ENCODE data around the gene PRSS27. TPM values are rescaled to one million over a fixed set of nuclear protein-coding genes. Genes with fewer than 3 reads are reported as not detected.

PRSS27 gene
- total RNA-seq, 4 donors from 2014 or later = 0.82 to 3.0 (median 1.4) TPM

DNA sequence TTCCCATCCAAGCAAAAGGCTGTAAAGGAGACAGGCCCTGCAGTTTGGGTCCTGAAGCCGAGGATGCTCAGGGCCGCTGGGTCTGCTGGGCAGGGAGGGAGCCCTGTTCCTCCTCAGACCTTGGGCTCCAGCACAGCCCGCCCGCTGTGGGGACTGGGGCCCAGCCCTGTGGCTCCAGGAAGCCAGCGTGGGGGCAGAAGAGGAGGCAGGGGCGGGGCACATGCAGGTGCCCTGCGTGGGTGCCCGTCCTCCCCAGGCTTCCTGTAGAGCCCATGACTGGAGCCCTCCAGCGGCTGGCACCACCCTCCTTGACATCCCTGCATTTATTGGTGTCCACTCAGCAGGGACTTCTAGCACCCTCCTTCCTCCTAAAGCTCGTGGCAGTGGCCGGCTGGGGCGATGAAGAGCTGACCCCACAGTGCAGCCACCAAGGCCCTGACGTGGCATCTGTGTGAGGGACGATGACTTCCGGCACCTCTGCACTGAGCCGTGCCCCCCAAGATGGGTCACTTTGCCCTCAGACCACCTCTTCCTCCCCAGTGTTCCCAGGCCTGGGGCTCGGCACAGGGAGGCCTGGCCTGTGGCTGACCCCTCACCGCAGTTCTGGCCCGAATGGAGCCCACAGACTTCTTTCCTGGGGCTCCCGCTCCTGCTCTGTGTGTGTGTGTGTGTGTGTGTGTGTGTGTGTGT is 9.9 kb downstream of the PRSS27 start:
- TF ChIP-seq, protein P1, sequence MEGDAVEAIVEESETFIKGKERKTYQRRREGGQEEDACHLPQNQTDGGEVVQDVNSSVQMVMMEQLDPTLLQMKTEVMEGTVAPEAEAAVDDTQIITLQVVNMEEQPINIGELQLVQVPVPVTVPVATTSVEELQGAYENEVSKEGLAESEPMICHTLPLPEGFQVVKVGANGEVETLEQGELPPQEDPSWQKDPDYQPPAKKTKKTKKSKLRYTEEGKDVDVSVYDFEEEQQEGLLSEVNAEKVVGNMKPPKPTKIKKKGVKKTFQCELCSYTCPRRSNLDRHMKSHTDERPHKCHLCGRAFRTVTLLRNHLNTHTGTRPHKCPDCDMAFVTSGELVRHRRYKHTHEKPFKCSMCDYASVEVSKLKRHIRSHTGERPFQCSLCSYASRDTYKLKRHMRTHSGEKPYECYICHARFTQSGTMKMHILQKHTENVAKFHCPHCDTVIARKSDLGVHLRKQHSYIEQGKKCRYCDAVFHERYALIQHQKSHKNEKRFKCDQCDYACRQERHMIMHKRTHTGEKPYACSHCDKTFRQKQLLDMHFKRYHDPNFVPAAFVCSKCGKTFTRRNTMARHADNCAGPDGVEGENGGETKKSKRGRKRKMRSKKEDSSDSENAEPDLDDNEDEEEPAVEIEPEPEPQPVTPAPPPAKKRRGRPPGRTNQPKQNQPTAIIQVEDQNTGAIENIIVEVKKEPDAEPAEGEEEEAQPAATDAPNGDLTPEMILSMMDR (IDR thresholded peaks at IDR 0.05; ENCODE audit: low read depth) = no peak

DNA sequence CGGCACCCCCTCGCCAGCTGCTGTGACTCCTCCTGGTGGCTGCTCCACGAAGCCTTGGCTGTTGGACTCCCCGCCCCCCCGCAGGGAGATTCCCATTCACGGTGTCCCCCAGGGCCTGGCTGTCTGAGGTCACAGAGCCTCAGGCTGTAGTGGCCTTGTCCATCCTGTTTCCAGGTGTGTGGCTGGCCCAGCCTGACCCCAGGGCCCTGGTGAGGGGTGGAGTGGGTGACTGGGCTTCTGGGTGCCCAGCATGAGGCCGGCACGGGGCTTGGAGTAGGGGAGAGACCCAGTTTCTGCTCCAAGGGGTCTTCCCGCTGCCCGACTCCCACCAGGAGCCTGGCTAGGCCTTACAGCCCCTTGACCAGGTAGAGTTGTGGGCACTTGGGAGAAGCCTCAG is 10.4 kb downstream of the PRSS27 start:
- TF ChIP-seq, protein P1 (IDR thresholded peaks at IDR 0.05; ENCODE audit: low read depth) = no peak

DNA sequence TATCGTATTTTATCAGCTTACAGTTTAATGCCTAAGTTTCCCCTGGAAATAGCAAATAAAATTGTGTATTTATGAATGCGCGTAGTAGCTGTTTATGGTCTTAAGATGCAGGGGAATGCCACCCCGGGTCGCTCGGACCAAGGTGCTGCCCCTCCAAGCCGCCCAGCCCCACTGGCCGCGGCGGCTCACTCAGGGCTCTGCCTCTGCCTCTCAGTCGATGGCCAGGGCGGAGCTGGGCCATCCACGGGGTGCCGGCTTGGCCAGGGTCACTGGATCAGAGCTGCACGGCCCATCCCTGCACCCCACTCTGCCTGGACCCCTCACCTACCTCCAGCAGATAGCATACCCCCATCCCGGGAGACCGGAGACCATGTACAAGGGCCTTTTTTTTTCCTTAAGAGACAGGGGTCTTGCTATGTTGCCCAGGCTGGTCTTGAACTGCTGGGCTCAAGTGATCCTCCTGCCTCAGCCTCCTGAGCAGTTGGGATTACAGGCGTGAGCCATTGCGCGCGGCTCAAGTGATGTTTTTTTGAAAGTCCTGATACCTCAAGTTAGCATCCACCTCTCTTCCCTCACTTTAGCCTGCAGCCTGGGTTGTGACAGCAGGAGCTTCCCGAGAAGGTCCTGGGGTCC is 11.0 kb downstream of the PRSS27 start:
- TF ChIP-seq, protein P1 (IDR thresholded peaks at IDR 0.05; ENCODE audit: low read depth) = no peak

DNA sequence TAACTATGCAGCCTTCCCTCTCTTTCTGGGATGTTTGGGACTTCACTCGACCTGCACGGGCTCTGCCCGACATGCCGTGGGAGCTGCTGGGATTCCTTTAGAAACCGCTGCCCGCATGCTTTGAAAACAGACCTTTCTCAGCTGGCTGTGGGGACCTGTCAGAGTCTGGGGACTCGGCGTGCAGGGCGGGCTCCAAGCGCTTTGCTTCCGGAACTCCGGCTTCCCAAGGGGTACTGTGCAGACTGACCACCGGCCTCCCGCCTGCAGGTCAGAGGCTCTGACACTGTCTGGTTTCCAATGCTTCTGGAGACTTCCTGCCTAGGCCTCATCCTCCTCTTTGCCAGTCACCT is 11.8 kb downstream of the PRSS27 start:
- TF ChIP-seq, protein P1 (IDR thresholded peaks at IDR 0.05; ENCODE audit: low read depth) = no peak

DNA sequence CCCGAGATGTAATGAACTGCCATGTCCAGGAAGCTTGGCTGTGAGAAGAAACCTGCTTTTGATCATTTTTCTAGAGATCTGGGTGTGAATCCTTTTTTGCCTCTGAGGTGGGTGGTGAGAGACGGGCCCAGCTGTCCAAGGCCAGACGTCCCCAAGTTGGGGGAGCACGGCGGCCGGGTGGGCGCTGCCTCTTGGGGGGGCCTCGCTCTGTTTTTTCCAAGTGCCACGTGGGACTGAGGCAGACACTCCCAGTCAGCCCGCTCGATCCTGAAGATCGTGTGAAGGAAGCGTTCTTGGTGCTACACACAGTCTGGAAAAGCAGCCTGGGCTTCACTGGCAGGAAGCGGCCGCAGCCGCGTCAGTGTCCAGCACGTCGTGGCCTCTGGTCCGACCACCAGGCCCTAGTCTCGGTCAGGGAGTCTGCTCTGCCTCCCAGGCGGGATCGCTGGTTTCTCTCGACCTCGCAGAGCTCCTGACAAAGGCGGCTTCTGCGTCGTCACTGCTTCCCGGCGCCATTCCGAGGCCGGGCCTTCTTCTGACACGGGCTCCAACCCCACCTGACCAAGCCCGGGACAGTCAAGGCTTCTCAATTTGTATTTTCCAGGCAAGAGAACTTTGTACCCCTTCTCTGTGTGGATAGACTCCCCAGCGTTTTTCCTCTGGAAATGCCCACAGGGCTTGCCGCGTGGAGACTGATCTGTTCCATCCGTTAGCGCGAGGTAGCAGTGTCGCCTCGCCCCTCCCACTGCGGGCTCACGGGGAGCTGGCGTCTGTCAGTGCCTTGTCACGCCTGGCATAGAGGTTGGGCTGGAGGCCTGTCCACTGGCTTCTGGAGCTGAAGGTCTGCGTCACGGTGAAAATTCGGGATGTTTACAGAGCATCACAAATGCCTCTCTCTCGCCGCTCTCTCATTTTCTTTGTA is 12.4 kb downstream of the PRSS27 start:
- TF ChIP-seq, protein P1 (IDR thresholded peaks at IDR 0.05; ENCODE audit: low read depth) = no peak

DNA sequence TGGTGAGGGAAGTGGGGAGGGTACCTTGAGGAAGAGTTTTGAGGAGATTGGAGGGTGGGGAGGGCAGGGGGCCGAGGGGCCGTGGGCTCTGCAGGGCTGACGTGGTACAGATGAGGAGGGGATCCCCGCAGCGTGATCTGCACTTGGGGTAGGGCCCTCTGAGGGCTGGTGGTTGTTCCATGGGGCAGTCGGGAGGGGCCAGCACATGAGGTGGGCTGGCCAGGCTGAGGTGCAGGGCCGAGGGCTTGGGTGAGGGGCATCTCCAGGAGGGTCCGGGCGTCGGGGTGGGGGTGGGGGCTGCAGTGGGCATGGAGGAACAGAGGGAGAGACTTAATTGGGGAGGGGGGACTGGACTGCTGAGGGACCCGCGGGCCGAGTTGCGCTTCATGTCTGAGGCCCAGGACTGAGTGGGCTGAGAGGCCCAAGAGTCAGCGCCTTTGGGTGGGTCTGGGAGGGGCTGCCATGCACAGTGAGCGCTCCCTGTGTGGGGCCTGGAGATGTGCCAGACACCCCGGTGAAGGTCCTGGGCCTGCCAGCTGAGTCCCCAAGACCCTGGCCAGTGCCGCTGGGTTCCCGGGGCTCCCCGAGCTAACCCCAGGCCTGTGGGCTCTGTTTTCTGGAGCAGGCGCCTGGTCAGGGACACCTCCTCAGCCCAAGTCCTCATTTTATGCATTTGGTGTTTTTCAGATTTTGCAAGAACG is 13.3 kb downstream of the PRSS27 start:
- TF ChIP-seq, protein P1 (IDR thresholded peaks at IDR 0.05; ENCODE audit: low read depth) = no peak

All from subcutaneous adipose tissue (tissue), 4 donors.